ENCODE data around the gene ART3.

ART3 gene

GRCh38 chr4:76074993-76075600 lies 588 bp downstream of the ART3 start:
- DNase-seq, result no peak

DNA sequence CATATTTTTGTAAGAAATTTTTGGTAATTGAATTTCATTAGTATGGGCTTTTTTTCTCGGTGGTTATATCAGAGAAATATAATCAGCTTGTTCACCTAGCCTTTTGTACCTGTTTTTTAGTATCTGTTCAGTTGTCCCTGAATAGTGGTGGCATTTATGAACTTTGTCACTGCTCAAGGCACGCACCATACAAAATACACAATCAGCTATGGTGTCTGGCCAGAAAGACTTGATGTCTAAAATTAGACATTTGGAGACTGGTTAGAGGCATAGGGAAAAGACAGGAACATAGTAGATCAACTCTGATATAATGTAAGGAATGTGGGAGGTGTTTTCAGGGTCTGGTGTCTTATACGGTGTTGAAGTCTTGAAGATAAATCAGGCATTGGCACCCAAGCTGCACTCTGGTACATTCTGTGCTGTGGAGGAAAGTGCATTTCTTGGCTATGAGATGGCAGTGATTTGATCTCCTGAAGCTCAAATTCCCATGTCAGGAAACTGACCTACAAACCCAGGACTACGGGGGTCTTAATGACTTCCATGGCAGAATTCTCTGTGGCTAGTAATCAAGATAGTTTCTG lies 3.6 kb downstream of the ART3 start:
- no peak for DNase-seq

GRCh38 chr4:76083386-76083988 lies 9.0 kb downstream of the ART3 start:
- DNase-seq, result no peak

GRCh38 chr4:76084542-76084941 lies 10.0 kb downstream of the ART3 start:
- no peak for DNase-seq

GRCh38 chr4:76087007-76087769 lies 12.7 kb downstream of the ART3 start:
- DNase-seq, result no peak

- DNase-seq, result no peak
Measured at GRCh38 chr4:76088719-76089118, 14.2 kb downstream of the ART3 start.

DNA sequence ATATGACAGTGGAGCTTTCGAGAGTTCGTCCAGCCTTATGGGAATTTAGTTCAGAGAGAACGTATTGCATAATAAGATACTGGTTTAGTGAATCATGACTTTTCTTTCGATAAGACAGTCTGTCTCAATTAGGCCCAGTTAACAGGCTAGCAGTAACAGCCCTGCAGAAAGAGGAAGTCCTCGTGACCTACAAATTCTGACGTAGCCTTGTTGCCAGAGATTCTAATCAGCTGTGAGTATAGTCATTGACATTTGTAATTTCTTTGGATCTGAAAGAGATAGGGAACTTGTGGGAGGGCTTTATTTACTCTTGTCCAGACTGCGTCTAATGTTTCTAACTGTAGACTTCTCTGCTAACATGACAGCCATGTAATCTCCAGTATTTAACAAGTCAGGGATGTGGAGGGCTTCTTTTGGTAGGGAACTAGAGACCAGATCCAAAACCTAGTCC lies 15.8 kb downstream of the ART3 start:
- no peak for DNase-seq

GRCh38 chr4:76091052-76091451 lies 16.5 kb downstream of the ART3 start:
- no peak for DNase-seq

GRCh38 chr4:76095568-76095967 lies 21.1 kb downstream of the ART3 start:
- DNase-seq, result no peak

DNA sequence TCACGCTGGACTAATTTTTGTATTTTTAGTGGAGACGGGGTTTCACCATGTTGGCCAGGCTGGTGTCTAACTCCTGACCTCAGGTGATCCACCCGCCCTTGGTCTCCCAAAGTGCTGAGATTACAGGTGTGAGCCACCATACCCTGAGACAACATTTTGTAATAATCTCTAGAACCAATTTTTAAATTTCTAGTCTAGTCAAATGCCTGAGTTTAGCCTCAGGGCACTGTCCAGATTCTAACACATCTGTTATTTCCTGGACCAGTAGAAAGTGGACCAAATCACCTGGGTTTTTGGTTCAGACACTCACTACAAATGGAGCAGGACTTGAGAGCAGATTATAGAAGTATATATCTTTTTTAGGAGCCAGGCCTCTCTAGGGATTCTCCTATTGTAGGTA lies 21.6 kb downstream of the ART3 start:
- DNase-seq, result no peak

GRCh38 chr4:76105652-76106051 lies 31.1 kb downstream of the ART3 start:
- no peak for DNase-seq

DNA sequence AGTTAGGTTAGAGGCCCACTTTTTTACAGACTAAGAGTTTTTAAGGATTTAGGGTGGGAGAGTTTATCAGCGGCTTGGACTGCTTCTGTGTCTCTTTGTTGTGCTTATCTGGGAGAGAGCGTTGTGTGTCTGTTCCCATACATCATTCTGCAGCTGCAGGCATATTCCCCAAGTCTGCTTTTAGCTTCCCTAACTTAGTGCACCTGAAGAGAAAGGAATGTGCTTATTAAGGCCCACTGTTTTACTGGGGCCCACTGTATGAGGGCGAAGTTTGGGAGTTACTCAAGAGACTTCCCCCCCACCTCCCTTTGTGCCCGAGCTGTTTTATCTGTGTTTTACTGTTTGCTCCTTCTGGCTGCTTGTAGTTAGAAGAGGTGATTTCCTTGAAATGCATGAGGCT lies 31.9 kb downstream of the ART3 start:
- no peak for DNase-seq

- no peak for DNase-seq
Measured at GRCh38 chr4:76108467-76109181, 34.1 kb downstream of the ART3 start.

- DNase-seq, result no peak
Measured at GRCh38 chr4:76116821-76117220, 42.3 kb downstream of the ART3 start.

- no peak for DNase-seq
Measured at GRCh38 chr4:76117536-76117935, 43.0 kb downstream of the ART3 start.

- DNase-seq, result no peak
Measured at GRCh38 chr4:76120199-76120598, 45.7 kb downstream of the ART3 start.

- no peak for DNase-seq
Measured at GRCh38 chr4:76125816-76126215, 51.3 kb downstream of the ART3 start.

DNA sequence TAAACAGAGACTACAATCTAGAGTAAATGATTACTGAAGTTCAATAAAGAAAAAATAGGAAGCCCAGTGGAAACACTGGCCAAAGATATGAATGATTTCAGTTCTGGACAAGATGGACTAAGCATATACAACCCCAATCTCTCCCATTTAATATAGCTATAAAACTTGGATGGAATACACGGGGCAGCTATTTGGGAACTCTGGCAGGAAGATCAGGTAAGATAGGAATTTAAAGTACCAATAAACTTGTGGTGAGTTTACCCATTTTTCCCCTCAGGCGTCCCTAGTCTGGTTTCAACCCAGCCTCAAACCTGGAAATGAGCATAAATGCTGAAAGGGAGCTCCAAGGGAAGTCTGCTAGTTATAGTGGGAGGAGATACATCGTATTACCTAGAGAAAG lies 53.2 kb downstream of the ART3 start:
- DNase-seq, result no peak

- DNase-seq, result no peak
Measured at GRCh38 chr4:76141241-76141640, 66.7 kb downstream of the ART3 start.

GRCh38 chr4:76144546-76144945 lies 70.0 kb downstream of the ART3 start:
- no peak for DNase-seq

GRCh38 chr4:76147454-76148141 lies 73.1 kb downstream of the ART3 start:
- DNase-seq, result peak; percentile 29

DNA sequence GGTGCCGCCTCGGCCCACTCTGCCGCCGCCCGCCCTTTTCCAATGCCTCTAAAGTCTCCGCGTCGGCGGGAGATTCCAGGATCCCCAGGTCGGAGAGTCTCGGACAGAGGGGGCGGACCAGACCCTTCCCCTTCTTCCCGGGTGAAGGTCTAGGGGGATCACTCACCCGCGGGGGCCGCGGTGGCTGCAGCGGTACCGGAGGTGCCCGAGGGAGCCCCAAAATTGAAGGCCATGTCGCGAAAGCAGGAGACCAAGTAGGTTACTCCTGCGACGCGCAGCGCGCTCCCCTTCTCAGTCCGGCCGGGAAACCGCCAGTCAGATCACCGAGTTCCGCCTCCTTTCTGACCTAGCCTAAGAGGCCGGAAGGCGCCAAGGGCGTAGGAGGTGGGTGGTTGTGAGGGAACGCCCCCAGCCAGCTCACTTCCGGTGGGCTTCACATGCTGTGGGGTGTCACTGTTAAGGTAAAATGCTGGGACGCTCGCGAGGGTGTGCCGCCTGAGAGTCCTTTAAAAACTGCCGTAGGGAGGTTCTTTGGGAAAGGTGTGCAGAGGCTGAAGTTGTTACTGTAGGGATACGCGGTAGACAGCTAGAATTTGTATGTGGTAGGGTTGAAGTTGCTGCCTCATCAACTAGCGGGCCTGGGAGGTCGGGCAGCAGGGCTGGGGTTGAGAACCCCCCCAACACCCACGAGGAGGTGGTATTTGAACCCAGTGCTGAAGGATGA lies 73.8 kb downstream of the ART3 start, which contains the start of gene NUP54:
NUP54 (minus strand) TSS at position 256 of the 724 bp plus-strand sequence; CDS start at position 233, 23 bp downstream.
- peak; percentile 96 for DNase-seq

Measured in activated naive CD4-positive, alpha-beta T cell treated with anti-CD3 and anti-CD28 coated beads, Interleukin-2, amount 50 U/mL, for 16 hours (primary cell).